Thyroid gland (tissue), 4 donors: Measurements from ENCODE around the gene EPHA3.

Source experiments
- POLR2A ChIP-seq, 2 donors: fragments of 450-650 bp; IDR thresholded peaks; one replicate each; pipeline ENCODE4 v1.6.1; 2017; ENCODE audit warnings: antibody characterized with exemption in 2 of 2, mild to moderate bottlenecking in 2 of 2, moderate library complexity in 1 of 2
- TF ChIP-seq, protein P1 (sequence below), 6 experiments: fragments of 200-600 bp in 3 of 6; fragments of 450-650 bp in 3 of 6; sonication (generic) in 3 of 6; IDR thresholded peaks; one replicate each; pipeline ENCODE4 v1.5.1; 2016 to 2019; ENCODE audit warnings: antibody characterized with exemption in 6 of 6, mild to moderate bottlenecking in 2 of 6, inconsistent platforms in 1 of 6, moderate library complexity in 1 of 6

DNA sequence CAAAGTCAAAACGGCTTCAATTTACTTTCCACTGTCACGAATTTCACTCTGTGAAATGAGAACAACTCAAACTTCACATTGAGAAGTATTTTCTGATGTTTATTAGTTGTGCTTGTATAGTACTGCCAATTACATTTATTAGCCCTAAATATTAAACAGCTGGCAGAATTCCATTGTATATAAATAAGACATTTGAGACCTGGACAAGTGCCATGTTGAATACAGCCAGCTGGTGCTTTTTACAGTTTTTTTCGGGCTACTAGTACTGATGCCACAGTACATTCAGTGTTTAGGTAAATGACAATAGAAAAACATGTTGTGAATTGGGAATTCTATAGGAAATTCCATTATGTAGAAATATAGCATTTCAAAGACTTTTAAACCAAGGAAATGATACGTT is 79.0 kb downstream of the EPHA3 start:
- TF ChIP-seq, protein P1, sequence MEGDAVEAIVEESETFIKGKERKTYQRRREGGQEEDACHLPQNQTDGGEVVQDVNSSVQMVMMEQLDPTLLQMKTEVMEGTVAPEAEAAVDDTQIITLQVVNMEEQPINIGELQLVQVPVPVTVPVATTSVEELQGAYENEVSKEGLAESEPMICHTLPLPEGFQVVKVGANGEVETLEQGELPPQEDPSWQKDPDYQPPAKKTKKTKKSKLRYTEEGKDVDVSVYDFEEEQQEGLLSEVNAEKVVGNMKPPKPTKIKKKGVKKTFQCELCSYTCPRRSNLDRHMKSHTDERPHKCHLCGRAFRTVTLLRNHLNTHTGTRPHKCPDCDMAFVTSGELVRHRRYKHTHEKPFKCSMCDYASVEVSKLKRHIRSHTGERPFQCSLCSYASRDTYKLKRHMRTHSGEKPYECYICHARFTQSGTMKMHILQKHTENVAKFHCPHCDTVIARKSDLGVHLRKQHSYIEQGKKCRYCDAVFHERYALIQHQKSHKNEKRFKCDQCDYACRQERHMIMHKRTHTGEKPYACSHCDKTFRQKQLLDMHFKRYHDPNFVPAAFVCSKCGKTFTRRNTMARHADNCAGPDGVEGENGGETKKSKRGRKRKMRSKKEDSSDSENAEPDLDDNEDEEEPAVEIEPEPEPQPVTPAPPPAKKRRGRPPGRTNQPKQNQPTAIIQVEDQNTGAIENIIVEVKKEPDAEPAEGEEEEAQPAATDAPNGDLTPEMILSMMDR (IDR thresholded peaks at IDR 0.05): no peak
- TF ChIP-seq POLR2A (IDR thresholded peaks at IDR 0.05): no peak
